Measurements from ENCODE around the gene ASAP2. TPM values are rescaled to one million over a fixed set of nuclear protein-coding genes. Genes with fewer than 3 reads are reported as not detected.

The ASAP2 gene
- total RNA-seq, 2 donors from 2014 or later = 9.2 to 17.8 TPM

- 98% methylated on average over 5 of the region's 5 CpGs for WGBS
- no peaks in the 10 kb centered on the region for H3K9me3 ChIP-seq
- H3K36me3 ChIP-seq = no peaks in the 10 kb centered on the region
- TF ChIP-seq POLR2AphosphoS5 (IDR thresholded peaks at IDR 0.05) (no peak), CTCF (IDR thresholded peaks at IDR 0.05) (no peak), POLR2A (IDR thresholded peaks at IDR 0.05) (no peak)
- DNase-seq (ENCODE audit: low spot score) = no peak
- H3K27me3 ChIP-seq (replicated peaks; ENCODE audit: insufficient read depth) = no peaks in the 10 kb centered on the region
- intact Hi-C loops (cut with DNase I) = no loop called here
- H3K4me3 ChIP-seq = no peak overlapping the region
- no peaks in the 10 kb centered on the region for H3K4me1 ChIP-seq (replicated peaks)
- H3K27ac ChIP-seq = no peak overlapping the region
These were observed 31.2 kb downstream of the ASAP2 start for GRCh38 chr2:9237831-9238230.

GRCh38 chr2:9238591-9239326 lies 32.1 kb downstream of the ASAP2 start:
- Histone ChIP-seq H3K9me3 (no peaks in the 10 kb centered on the region), H3K4me3 (no peak overlapping the region), H3K27me3 (replicated peaks; ENCODE audit: insufficient read depth) (no peaks in the 10 kb centered on the region), H3K27ac (no peak overlapping the region), H3K4me1 (replicated peaks) (no peaks in the 10 kb centered on the region), H3K36me3 (no peaks in the 10 kb centered on the region)
- DNase-seq (ENCODE audit: low spot score) = no peak
- 73% methylated on average over 7 of the region's 7 CpGs for WGBS
- intact Hi-C loops (cut with DNase I) = no loop called here
- no peak for TF ChIP-seq POLR2A (IDR thresholded peaks at IDR 0.05)
- no peak for TF ChIP-seq CTCF (IDR thresholded peaks at IDR 0.05)
- TF ChIP-seq POLR2AphosphoS5 (IDR thresholded peaks at IDR 0.05) = no peak

GRCh38 chr2:9239616-9240015 lies 33.0 kb downstream of the ASAP2 start:
- H3K36me3 ChIP-seq = no peaks in the 10 kb centered on the region
- TF ChIP-seq POLR2AphosphoS5 (IDR thresholded peaks at IDR 0.05) (no peak), POLR2A (IDR thresholded peaks at IDR 0.05) (no peak), CTCF (IDR thresholded peaks at IDR 0.05) (no peak)
- 97% methylated on average over 5 of the region's 5 CpGs for WGBS
- H3K9me3 ChIP-seq = no peaks in the 10 kb centered on the region
- intact Hi-C loops (cut with DNase I) = no loop called here
- H3K27me3 ChIP-seq (replicated peaks; ENCODE audit: insufficient read depth) = no peaks in the 10 kb centered on the region
- no peak overlapping the region for H3K27ac ChIP-seq
- no peaks in the 10 kb centered on the region for H3K4me1 ChIP-seq (replicated peaks)
- no peak for DNase-seq (ENCODE audit: low spot score)
- no peak overlapping the region for H3K4me3 ChIP-seq

GRCh38 chr2:9240745-9241144 lies 34.1 kb downstream of the ASAP2 start:
- 54% methylated on average over 4 of the region's 4 CpGs for WGBS
- DNase-seq (ENCODE audit: low spot score) = no peak
- H3K4me3 ChIP-seq = no peak overlapping the region
- no peaks in the 10 kb centered on the region for H3K36me3 ChIP-seq
- TF ChIP-seq POLR2AphosphoS5 (IDR thresholded peaks at IDR 0.05) (no peak), POLR2A (IDR thresholded peaks at IDR 0.05) (no peak), CTCF (IDR thresholded peaks at IDR 0.05) (no peak)
- no peaks in the 10 kb centered on the region for H3K4me1 ChIP-seq (replicated peaks)
- no peaks in the 10 kb centered on the region for H3K27me3 ChIP-seq (replicated peaks; ENCODE audit: insufficient read depth)
- intact Hi-C loops (cut with DNase I) = no loop called here
- H3K27ac ChIP-seq = no peak overlapping the region
- H3K9me3 ChIP-seq = no peaks in the 10 kb centered on the region

GRCh38 chr2:9241233-9241632 lies 34.6 kb downstream of the ASAP2 start:
- 98% methylated on average over 6 of the region's 6 CpGs for WGBS
- H3K4me1 ChIP-seq (replicated peaks) = no peaks in the 10 kb centered on the region
- TF ChIP-seq CTCF (IDR thresholded peaks at IDR 0.05) = no peak

More at GRCh38 chr2:9241233-9241632, 34.6 kb downstream of the ASAP2 start:
- no peaks in the 10 kb centered on the region for H3K9me3 ChIP-seq
- H3K27ac ChIP-seq = no peak overlapping the region
- H3K27me3 ChIP-seq (replicated peaks; ENCODE audit: insufficient read depth) = no peaks in the 10 kb centered on the region
- DNase-seq (ENCODE audit: low spot score) = no peak
- intact Hi-C loops (cut with DNase I) = no loop called here
- H3K36me3 ChIP-seq = no peaks in the 10 kb centered on the region
- no peak overlapping the region for H3K4me3 ChIP-seq
